HepG2 (cell line): ENCODE results near the gene ZG16. TPM values are rescaled to one million over a fixed set of nuclear protein-coding genes. Genes with fewer than 3 reads are reported as not detected.
"Not testable (repeated sequence)": the region's sequence is repeated elsewhere in the genome, so short reads cannot be mapped to it uniquely, and the experiment has no call there.

ENCODE experiments used
- ATAC-seq: fragments of 200-7000 bp; cut with Tn5 transposase; 3 replicates; pipeline ENCODE4 v1.9.1; 2020; ENCODE audit warnings: mild to moderate bottlenecking, moderate library complexity
- BruUV-seq: library from RNA; stranded (reverse); fragments of 400-500 nt; replicated peaks from 2 replicates; lab custom pipeline; 2021; lab: Mats Ljungman, UMichigan
- CTCF ChIA-PET: fragments of 300-600 bp; formaldehyde crosslinking; extraction: SDS; loops from one replicate; lab custom pipeline; 2021; ENCODE audit warnings: low total read pairs, inconsistent platforms, low intra/inter-chr PET ratio; lab: Yijun Ruan, JAX
- POLR2A ChIA-PET: fragments of 350-600 bp; sonication (Branson Sonifier 250); formaldehyde crosslinking; loops from one replicate; lab custom pipeline; 2020; ENCODE audit warnings: antibody characterized with exemption, inconsistent platforms; lab: Yijun Ruan, JAX
- DNase-seq: peaks from one replicate; pipeline ENCODE4 v3.0.0-alpha.2; 2015; ENCODE audit warnings: low spot score
- FAIRE-seq: peaks from 3 replicates; lab custom pipeline; 2011; peaks lifted over from hg19 to GRCh38; lab: Jason Lieb, UNC
- H2AFZ ChIP-seq: one replicate; pipeline ENCODE4 v1.6.1; 2011; ENCODE audit warnings: low read length, inconsistent platforms
- H3K27ac ChIP-seq: fragments of 300-600 bp; 3 replicates; pipeline ENCODE4 v1.8.0; 2011; ENCODE audit warnings: mixed run types, mild to moderate bottlenecking, mixed read lengths, low read length, inconsistent platforms; ENCODE audit not compliant: insufficient read depth; ENCODE audit errors: extremely low read length
- H3K27me3 ChIP-seq, 2 experiments: fragments of 200-600 bp in 1 of 2; 2 replicates in 1 of 2; 3 replicates in 1 of 2; pipeline versions ENCODE4 v1.6.0 to v1.8.0; 2011; ENCODE audit warnings: low read length in 2 of 2, mild to moderate bottlenecking in 2 of 2, moderate library complexity in 2 of 2, inconsistent platforms in 1 of 2; ENCODE audit not compliant: insufficient read depth in 2 of 2, control insufficient read depth in 1 of 2
- H3K36me3 ChIP-seq, 2 experiments: fragments of 200-600 bp in 1 of 2; replicated peaks in 1 of 2; 2 replicates in 1 of 2; 3 replicates in 1 of 2; pipeline versions ENCODE4 v1.5.1 to v1.8.0; 2011; ENCODE audit warnings: low read length in 2 of 2, inconsistent platforms in 1 of 2; ENCODE audit not compliant: insufficient read depth in 2 of 2, control insufficient read depth in 1 of 2
- H3K4me1 ChIP-seq: 2 replicates; pipeline ENCODE4 v1.5.1; 2012; ENCODE audit warnings: low read length, inconsistent platforms; ENCODE audit not compliant: insufficient read depth
- H3K4me2 ChIP-seq: 2 replicates; pipeline ENCODE4 v1.6.0; 2011; ENCODE audit warnings: low read depth, low read length, inconsistent platforms
- H3K4me3 ChIP-seq, 3 experiments: fragments of 200-600 bp in 1 of 3; sonication (generic), shearing (Covaris generic) in 1 of 3; replicated peaks in 1 of 3; 2 replicates each; pipeline ENCODE4 v1.5.1; 2011 to 2016; ENCODE audit warnings: low read length in 3 of 3, inconsistent platforms in 2 of 3, low read depth in 2 of 3, mild to moderate bottlenecking in 2 of 3, control low read depth in 1 of 3, mixed read lengths in 1 of 3; ENCODE audit not compliant: insufficient read depth in 1 of 3
- H3K79me2 ChIP-seq: one replicate; pipeline ENCODE4 v1.6.1; 2011; ENCODE audit warnings: low read length, inconsistent platforms; ENCODE audit not compliant: insufficient read depth
- H3K9ac ChIP-seq: 2 replicates; pipeline ENCODE4 v1.6.0; 2011; ENCODE audit warnings: mild to moderate bottlenecking, low read depth, low read length, inconsistent platforms; ENCODE audit not compliant: insufficient read depth
- H3K9me3 ChIP-seq: 2 replicates; pipeline ENCODE4 v1.5.1; 2012; ENCODE audit warnings: mild to moderate bottlenecking, low read length
- H4K20me1 ChIP-seq: 2 replicates; pipeline ENCODE4 v1.6.0; 2011; ENCODE audit warnings: inconsistent platforms, mild to moderate bottlenecking, low read length, moderate library complexity; ENCODE audit not compliant: insufficient read depth
- KLF16 ChIP-seq, 2 experiments: sonication (generic) in 1 of 2; formaldehyde crosslinking in 1 of 2; IDR thresholded peaks; 2 replicates each; pipeline versions ENCODE4 v1.6.1 to v1.8.0; 2016 to 2023; ENCODE audit warnings: missing genetic modification reagents in 2 of 2, missing compliant biosample characterization in 1 of 2
- NR2F1 ChIP-seq, 2 experiments: fragments of 450-650 bp in 1 of 2; formaldehyde crosslinking in 1 of 2; IDR thresholded peaks; 2 replicates each; pipeline versions ENCODE4 v1.5.0 to v1.6.1; 2016 to 2020; ENCODE audit warnings: mild to moderate bottlenecking in 1 of 2, missing compliant biosample characterization in 1 of 2, missing genetic modification reagents in 1 of 2, moderate library complexity in 1 of 2
- PHF21A ChIP-seq: sonication (generic); formaldehyde crosslinking; IDR thresholded peaks from 2 replicates; pipeline ENCODE4 v1.5.0; 2020; ENCODE audit warnings: mild to moderate bottlenecking, missing genetic modification reagents
- PLSCR1 ChIP-seq: sonication (generic); formaldehyde crosslinking; IDR thresholded peaks from 2 replicates; pipeline ENCODE4 v1.5.0; 2020; ENCODE audit warnings: missing genetic modification reagents, mild to moderate bottlenecking, borderline replicate concordance
- RNF219 ChIP-seq: sonication (generic); formaldehyde crosslinking; IDR thresholded peaks from 2 replicates; pipeline ENCODE4 v1.5.0; 2020; ENCODE audit warnings: mild to moderate bottlenecking, missing genetic modification reagents
- SATB2 ChIP-seq: sonication (generic); formaldehyde crosslinking; IDR thresholded peaks from 2 replicates; pipeline ENCODE4 v1.5.0; 2020; ENCODE audit warnings: missing genetic modification reagents
- TBX3 ChIP-seq: fragments of 450-650 bp; IDR thresholded peaks from 2 replicates; pipeline ENCODE4 v1.6.1; 2017; ENCODE audit warnings: antibody characterized with exemption, mild to moderate bottlenecking, inconsistent platforms, borderline replicate concordance
- TP53 ChIP-seq: sonication (generic); formaldehyde crosslinking; conservative IDR thresholded peaks from 2 replicates; pipeline ENCODE4 v1.4.0; 2020; ENCODE audit warnings: missing genetic modification reagents
- ZFY ChIP-seq: sonication (generic); formaldehyde crosslinking; IDR thresholded peaks from 2 replicates; pipeline ENCODE4 v1.4.0; 2020; ENCODE audit warnings: missing genetic modification reagents
- ZNF275 ChIP-seq: sonication (generic); formaldehyde crosslinking; IDR thresholded peaks from 2 replicates; pipeline ENCODE4 v1.8.0; 2022; ENCODE audit warnings: missing genetic modification reagents, mild to moderate bottlenecking, inconsistent platforms, borderline replicate concordance
- ZNF616 ChIP-seq: sonication (generic); formaldehyde crosslinking; IDR thresholded peaks from 2 replicates; pipeline ENCODE4 v1.5.0; 2020; ENCODE audit warnings: low read depth, mild to moderate bottlenecking, missing genetic modification reagents
- WGBS: methylation state at CpG from one replicate; pipeline ENCODE4 v1.1.6; 2017; ENCODE audit warnings: low lambda C conversion rate; 5-methylcytosine and 5-hydroxymethylcytosine counted together
- in situ Hi-C: cut with HindIII; loops from 2 replicates; pipeline ENCODE4 v1.10.0; 2017; ENCODE audit warnings: low pct_unique_long_range_greater_than_20kb; ENCODE audit not compliant: extremely low pct_ligation_motif_present
- intact Hi-C: fragments of 100-400 bp; cut with micrococcal nuclease; formaldehyde crosslinking; loops from one replicate; pipeline ENCODE4 v1.10.0; 2022; ENCODE audit not compliant: unreplicated experiment
- polyA plus RNA-seq, 8 experiments: library from polyadenylated mRNA; depleted of rRNA in 3 of 8; stranded (reverse) in 7 of 8; unstranded in 1 of 8; fragments of >200 nt; fragmentation: Illumina TruSeq in 4 of 8; extraction: Trizol in 4 of 8; gene quantifications; 2 replicates each; pipeline versions ENCODE4 v1.2.1 to v1.2.3, GENCODE V29; 2011 to 2016; ENCODE audit warnings: low read depth in 4 of 8, missing spikeins in 1 of 8, mixed read lengths in 1 of 8; ENCODE audit not compliant: insufficient read depth in 1 of 8
- total RNA-seq, 5 experiments: library from RNA; depleted of rRNA; stranded (reverse); fragments of >200 nt; fragmentation: Illumina TruSeq; extraction: Trizol; gene quantifications; 2 replicates each; pipeline ENCODE4 v1.2.3, GENCODE V29; 2016; ENCODE audit warnings: low read depth in 1 of 5

ZG16 gene
- total and polyA plus RNA-seq, 2 of the 13 experiments (the other 11 are each of a cell fraction or from before 2014, with no cell fraction given), result 0.04 to 0.07 TPM

- no peak for TF ChIP-seq ZNF616 (CRISPR knock-in tag)
- TF ChIP-seq TBX3, result no peak
Measured at GRCh38 chr16:29756654-29757053, 21.4 kb upstream of the ZG16 start (continued).

GRCh38 chr16:29757086-29757485, 21.0 kb upstream of the ZG16 start:
- peaks cover 71% of the 10 kb centered on the region for H3K4me1 ChIP-seq
- H3K79me2 ChIP-seq, FAIRE-seq, H3K27ac ChIP-seq, H3K4me3 ChIP-seq, ATAC-seq, H3K9ac ChIP-seq, DNase-seq, H3K9me3 ChIP-seq, BruUV-seq, in situ Hi-C loops, H2AFZ ChIP-seq, H3K27me3 ChIP-seq, H3K36me3 ChIP-seq, H3K4me2 ChIP-seq, H4K20me1 ChIP-seq, CTCF ChIA-PET, intact Hi-C loops: not testable (repeated sequence)
- WGBS, result 50% methylated on average over 8 of the region's 8 CpGs
- POLR2A ChIA-PET, result interaction anchor here (1.1 to 1.7 kb wide), 2 partner anchors 33 to 59 kb away, joined by 6 to 10 read pairs; partner anchors contain the start of genes KIF22 and PAGR1

GRCh38 chr16:29757950-29758466, 20.0 kb upstream of the ZG16 start:
- in situ Hi-C loops, result no loop called here
- Histone ChIP-seq H3K9me3 (no peaks in the 10 kb centered on the region), H3K27me3 (no peaks in the 10 kb centered on the region), H3K79me2 (no peaks in the 10 kb centered on the region), H3K36me3 (no peaks in the 10 kb centered on the region), H2AFZ (no peak overlapping the region), H3K9ac (peak overlapping the region; percentile 29; the same call in 1 of the 2 replicates), H3K27ac (peak overlapping the region; percentile 69), H4K20me1 (no peaks in the 10 kb centered on the region), H3K4me1 (peaks cover 79% of the 10 kb centered on the region), H3K4me2 (peak overlapping the region; percentile 75), H3K4me3 (peak overlapping the region in 2 of 3 experiments; percentile 25 to 41; a peak in 3 of 6 replicates)
- DNase-seq, result peak; percentile 82
- BruUV-seq, result no TSS peak
- WGBS, result 7% methylated on average over 6 of the region's 6 CpGs
- CTCF ChIA-PET, result no interaction called here
- peak; percentile 80 for ATAC-seq
- POLR2A ChIA-PET, result interaction anchor here (0.7 to 1.7 kb wide), 5 partner anchors 12 to 58 kb away, joined by 3 to 10 read pairs (median 3); partner anchors contain the start of genes KIF22 and PAGR1
- intact Hi-C loops, result no loop called here
- peak; percentile 93 for FAIRE-seq
- TF ChIP-seq TP53 (CRISPR knock-in tag) (no peak), ZNF275 (CRISPR knock-in tag) (0 out of 2 replicates have a peak, but pooled peaks have one; percentile 22), ZFY (CRISPR knock-in tag) (peak; percentile 65), RNF219 (CRISPR knock-in tag) (no peak), PHF21A (CRISPR knock-in tag) (peak; percentile 93), NR2F1 (CRISPR knock-in tag; IDR thresholded peaks at IDR 0.05) (0 out of 4 replicates have a peak, but pooled peaks of 1 of the 2 experiments have one; percentile 29), SATB2 (CRISPR knock-in tag) (no peak), PLSCR1 (CRISPR knock-in tag) (no peak), KLF16 (CRISPR knock-in tag; IDR thresholded peaks at IDR 0.05) (peak in 1 of 2 experiments; percentile 49; a peak in 1 of 4 replicates)
